ENCODE measurements around the gene LMAN1L.

Gene LMAN1L

GRCh38 chr15:74793135-74794028 lies 19.3 kb upstream of the LMAN1L start:
- DNase-seq (ENCODE audit: low read depth in 2 of 3, low spot score in 1 of 3) = peak in 1 of 3 donors; percentile 39

DNA sequence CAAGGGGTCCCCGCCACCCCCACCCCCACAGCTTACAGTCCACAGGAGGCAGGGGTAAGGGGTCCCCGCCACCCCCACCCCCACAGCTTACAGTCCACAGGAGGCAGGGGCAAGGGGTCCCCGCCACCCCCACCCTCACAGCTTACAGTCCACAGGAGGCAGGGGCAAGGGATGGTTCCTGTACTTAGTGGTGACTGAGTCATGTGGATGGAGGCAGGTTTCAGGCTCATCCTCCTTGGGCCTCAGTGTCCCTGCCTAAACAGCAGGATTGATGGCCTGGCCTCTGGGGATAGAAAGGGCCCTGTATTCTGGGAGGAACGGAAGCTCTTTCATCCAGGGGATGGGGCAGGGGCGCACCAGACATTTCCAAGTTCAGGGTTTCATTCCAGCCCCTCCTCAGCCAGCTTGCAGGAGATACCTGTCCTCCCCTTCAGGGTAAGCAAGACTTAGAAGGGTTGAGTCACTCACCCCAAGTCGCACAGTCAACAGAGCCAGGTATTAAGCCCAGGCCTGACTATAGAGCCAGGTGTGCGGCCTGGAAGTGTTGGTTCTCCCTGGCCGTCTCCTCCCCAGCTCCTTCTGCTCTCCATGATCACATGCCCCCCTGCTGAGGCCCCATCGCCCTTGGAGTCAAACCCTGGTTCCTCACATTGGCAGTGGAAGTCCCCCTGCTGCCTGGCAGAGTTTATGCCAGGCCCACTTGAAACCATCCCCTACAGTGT lies 18.2 kb upstream of the LMAN1L start:
- no peak for DNase-seq (ENCODE audit: low read depth in 2 of 3, low spot score in 1 of 3)

GRCh38 chr15:74794970-74795349 lies 17.7 kb upstream of the LMAN1L start:
- no peak for DNase-seq (ENCODE audit: low read depth in 2 of 3, low spot score in 1 of 3)

DNA sequence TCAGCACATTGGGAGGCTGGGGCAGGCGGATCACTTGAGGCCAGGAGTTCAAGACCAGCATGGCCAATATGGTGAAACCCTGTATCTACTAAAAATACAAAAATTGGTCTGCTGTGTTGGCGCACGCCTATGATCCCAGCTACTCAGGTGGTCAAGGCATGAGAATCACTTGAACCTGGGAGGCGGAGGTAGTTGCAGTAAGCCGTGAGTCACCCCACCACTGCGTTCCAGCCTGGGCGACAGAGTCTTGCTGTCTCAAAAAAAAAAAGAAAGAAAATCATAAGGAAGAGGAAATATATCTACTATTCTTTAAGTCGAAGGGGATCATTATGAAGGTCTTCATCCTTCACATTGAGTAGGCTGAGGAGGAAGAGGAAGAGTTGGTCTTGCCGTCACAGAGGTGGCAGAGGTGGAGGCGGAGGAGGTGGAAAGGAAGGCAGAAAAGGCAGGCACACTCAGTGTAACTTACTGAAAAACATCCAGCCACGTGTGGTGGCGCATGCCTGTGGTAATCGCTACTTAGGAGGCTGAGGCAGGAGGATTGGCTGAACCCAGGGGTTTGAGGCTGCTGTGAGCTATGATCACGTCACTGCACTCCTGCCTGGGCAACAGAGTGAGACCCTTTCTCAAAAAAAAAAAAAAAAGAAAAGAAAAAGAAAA lies 16.5 kb upstream of the LMAN1L start:
- peak in 1 of 3 donors; percentile 38 for DNase-seq (ENCODE audit: low read depth in 2 of 3, low spot score in 1 of 3)

- no peak for DNase-seq (ENCODE audit: low read depth in 2 of 3, low spot score in 1 of 3)
Observed at GRCh38 chr15:74798388-74799254, 14.0 kb upstream of the LMAN1L start.

DNA sequence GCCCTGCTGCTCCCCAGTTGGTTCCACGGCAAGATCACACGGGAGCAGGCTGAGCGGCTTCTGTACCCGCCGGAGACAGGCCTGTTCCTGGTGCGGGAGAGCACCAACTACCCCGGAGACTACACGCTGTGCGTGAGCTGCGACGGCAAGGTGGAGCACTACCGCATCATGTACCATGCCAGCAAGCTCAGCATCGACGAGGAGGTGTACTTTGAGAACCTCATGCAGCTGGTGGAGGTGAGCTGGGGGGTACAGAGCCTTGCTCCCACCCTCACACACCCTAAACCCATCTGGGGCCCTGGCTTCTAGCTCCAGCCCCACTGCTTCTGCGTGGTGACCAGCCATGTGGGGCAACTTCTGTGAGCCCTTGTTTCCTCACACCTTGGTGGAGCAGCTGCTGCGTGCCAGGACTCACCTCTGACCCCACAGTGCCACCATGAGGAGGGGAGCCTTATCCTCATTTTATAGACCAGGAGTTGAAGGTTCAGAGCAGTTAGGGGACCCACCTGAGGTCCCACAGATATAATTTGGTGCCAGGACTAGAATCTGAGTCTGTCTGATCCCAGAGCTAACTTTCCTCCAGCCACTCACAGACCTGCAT lies 13.3 kb upstream of the LMAN1L start:
- no peak for DNase-seq (ENCODE audit: low read depth in 2 of 3, low spot score in 1 of 3)

DNA sequence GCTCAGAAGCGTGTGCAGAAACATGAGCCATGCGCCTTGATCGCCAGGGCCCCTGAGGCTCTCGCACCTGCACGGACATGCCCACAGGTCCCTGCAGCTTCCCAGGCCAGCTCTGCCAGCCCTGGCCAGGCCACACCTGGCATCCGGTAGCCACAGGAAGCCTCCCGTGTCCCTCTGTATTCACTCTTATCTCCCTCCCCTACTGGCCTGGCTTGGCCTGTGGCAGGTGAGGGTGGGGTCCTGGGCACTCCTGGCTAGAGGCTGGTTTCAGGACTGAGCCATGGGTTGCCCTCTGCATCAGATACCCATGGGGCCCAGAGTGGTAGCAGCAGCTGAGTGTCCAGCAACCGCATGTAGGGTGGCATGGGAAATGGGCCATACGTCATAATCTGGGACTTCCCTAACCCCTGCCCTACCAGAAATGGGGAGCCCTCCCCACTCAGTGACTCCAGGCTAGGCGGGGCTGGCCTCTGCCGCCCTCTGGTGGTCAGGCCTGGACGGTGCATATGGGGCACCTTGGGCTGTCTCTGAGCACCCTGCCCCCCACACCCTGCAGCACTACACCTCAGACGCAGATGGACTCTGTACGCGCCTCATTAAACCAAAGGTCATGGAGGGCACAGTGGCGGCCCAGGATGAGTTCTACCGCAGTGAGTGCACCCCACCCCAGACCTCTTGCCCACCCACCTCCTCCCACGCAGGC lies 12.6 kb upstream of the LMAN1L start:
- DNase-seq (ENCODE audit: low read depth in 2 of 3, low spot score in 1 of 3) = peak; percentile 76 to 82 (median 77)

- no peak for DNase-seq (ENCODE audit: low read depth in 2 of 3, low spot score in 1 of 3)
Observed at GRCh38 chr15:74800559-74801094, 12.0 kb upstream of the LMAN1L start.

- DNase-seq (ENCODE audit: low read depth in 2 of 3, low spot score in 1 of 3) = no peak
Observed at GRCh38 chr15:74801311-74801997, 11.2 kb upstream of the LMAN1L start.

DNA sequence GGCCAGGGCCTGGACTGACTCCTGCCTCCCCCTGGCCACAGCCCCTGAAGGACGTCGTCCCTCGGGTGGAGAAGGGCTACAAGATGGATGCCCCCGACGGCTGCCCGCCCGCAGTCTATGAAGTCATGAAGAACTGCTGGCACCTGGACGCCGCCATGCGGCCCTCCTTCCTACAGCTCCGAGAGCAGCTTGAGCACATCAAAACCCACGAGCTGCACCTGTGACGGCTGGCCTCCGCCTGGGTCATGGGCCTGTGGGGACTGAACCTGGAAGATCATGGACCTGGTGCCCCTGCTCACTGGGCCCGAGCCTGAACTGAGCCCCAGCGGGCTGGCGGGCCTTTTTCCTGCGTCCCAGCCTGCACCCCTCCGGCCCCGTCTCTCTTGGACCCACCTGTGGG lies 10.3 kb upstream of the LMAN1L start:
- no peak for DNase-seq (ENCODE audit: low read depth in 2 of 3, low spot score in 1 of 3)

- DNase-seq (ENCODE audit: low read depth in 2 of 3, low spot score in 1 of 3) = no peak
Observed at GRCh38 chr15:74802862-74803447, 9.7 kb upstream of the LMAN1L start.

GRCh38 chr15:74804935-74805334 lies 7.7 kb upstream of the LMAN1L start:
- no peak for DNase-seq (ENCODE audit: low read depth in 2 of 3, low spot score in 1 of 3)

DNA sequence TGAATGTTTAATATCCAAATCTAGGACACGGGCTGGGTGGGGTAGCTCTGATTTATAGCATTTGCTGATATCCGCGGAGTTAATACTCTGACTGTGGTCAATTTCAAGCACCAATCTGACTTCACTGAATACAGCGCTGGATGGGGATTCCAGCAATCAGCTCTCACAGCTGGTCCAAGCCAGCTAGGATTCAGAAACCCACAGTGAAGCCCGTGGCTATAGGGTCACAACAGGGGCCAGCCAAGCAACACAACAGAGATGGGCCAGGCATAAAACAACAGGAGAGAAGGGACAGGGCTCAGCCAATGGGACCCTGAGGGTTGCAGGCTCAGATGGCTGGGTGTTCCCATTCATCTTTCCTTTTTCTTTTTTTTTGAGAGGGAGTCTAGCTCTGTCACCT lies 5.4 kb upstream of the LMAN1L start:
- DNase-seq (ENCODE audit: low read depth in 2 of 3, low spot score in 1 of 3) = no peak

GRCh38 chr15:74808078-74808839 lies 4.4 kb upstream of the LMAN1L start:
- no peak for DNase-seq (ENCODE audit: low read depth in 2 of 3, low spot score in 1 of 3)

GRCh38 chr15:74808840-74809229 lies 3.8 kb upstream of the LMAN1L start:
- no peak for DNase-seq (ENCODE audit: low read depth in 2 of 3, low spot score in 1 of 3)

- no peak for DNase-seq (ENCODE audit: low read depth in 2 of 3, low spot score in 1 of 3)
Observed at GRCh38 chr15:74809242-74809641, 3.4 kb upstream of the LMAN1L start.

GRCh38 chr15:74809956-74810355 lies 2.7 kb upstream of the LMAN1L start:
- DNase-seq (ENCODE audit: low read depth in 2 of 3, low spot score in 1 of 3) = no peak

Data from stimulated activated CD4-positive, alpha-beta T cell treated with anti-CD3 and anti-CD28 coated beads, Interleukin-12 subunit alpha, Interleukin-12 subunit beta, amount 100 ng/mL, for 48 hours (primary cell).